HG03196 (cell line): ENCODE data around the gene CD59.
A peak's percentile ranks its signal among the peaks of the same experiment; 100 is the strongest.
"Not testable (repeated sequence)": the region's sequence is repeated elsewhere in the genome, so short reads cannot be mapped to it uniquely, and the experiment has no call there.

Experiments used
- ATAC-seq: cut with Tn5 transposase; IDR thresholded peaks from one replicate; pipeline ENCODE4 v1.9.1; 2021; ENCODE audit not compliant: unreplicated experiment

CD59 gene

DNA sequence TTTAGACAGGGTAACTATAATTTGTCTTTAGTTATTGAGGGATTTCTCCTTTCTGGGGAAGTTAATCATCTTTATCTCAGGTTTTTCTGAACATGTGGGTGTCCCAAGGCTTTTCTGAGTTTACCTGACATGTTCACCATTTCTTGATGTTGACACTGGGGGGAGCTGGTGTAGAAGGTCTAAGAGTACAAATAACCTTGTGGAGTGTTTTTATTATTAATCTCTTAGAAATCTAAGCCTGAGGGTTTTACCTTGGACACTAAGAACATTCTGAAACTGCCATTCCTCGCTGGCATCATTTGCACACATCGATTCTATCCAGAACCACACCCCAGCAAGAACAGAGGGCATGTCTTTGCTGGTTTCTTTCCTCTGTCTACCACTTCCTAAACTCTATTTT is 20.0 kb downstream of the CD59 start:
- no peak for ATAC-seq

DNA sequence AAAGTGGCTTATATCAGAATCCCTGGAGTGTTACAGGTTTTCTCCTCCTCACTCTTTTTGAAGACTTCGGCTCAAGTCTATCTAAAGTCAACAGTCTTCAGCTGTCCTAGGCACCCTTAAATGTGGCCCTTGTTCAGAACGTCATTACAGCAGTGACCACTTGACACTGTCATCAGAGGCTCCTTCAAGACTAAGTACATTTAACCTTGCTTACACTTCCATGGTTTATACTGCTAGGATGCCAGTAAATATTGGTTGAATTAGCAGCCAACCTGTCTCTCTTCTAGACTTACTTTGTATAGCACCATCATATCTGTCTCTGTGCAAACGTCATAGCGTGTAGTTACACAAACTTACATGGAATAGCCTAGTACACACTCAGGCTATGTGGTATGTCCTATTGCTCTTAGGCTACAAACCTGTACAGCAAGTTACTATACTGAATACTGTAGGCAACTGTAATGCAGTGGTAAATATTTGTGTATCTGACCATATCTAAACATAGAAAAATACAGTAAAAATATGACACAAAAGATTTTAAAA is 22.3 kb downstream of the CD59 start:
- ATAC-seq = no peak

DNA sequence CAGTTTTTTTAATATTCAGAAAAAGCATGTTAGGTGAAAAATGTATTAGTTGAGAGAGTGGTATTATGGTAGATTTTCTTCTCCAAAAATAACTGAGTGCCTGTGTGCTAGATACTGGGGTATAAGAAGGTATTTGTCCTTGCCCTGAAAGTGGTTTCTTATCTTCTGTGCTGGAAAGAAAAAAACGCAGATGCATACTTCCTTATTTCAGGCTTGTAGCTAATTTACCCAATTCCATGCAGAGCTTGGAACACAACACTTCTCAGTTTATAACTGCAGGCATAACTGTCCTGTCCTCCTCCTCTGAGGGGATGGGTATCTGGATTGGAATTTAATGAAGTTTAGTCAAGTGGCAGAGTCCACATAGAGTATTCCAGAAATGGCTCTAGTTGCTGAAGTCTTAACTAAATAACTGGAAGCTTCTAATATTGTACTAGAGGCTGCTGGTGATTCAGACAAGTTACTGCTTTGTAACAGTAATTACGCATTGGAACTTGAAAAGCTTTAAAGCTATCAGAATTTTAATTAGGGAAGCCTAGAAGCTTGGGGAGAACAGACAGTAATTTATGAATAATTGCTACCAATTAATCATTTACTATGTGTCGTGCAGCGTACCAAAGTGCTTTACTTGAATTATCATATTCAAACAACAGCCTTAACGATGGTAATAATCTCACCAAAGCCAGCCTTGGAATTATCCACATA is 22.9 kb downstream of the CD59 start:
- no peak for ATAC-seq

DNA sequence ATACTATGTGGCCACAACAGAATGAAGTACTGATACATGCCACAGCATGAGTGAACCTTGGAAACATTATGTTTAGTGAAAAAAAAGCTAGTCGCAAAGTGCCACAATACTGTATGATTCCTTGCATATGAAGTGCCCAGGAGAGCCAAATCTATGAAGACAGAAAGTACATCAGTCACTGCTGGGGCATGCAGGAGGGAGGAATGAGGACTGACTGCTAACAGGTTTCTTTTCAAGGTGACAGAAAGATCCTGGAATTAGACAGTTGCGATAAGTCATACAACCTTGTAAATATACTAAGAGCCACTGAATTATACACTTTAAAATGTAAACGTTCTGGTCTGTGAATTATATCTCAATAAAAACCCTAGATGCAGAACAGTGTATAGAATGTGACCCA is 23.8 kb downstream of the CD59 start:
- no peak for ATAC-seq

DNA sequence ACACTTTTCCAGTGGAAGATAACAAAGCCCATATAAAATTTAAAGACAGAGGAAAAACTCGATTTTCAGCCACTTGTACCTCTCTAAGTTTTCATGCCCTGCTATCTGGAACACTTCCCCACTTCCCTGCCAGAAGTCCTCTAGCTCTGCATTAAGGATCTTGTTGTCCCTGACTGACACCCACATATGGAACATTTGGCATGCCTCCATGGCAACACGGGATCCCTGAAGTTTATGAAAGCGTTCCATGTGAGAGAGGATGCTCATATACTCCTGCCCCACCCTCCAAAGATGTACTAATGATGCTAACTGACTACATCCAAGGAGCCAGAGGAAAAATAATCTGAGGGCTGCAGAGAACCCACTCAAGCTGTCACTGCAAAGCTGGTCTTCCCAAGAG is 26.8 kb downstream of the CD59 start:
- no peak for ATAC-seq

DNA sequence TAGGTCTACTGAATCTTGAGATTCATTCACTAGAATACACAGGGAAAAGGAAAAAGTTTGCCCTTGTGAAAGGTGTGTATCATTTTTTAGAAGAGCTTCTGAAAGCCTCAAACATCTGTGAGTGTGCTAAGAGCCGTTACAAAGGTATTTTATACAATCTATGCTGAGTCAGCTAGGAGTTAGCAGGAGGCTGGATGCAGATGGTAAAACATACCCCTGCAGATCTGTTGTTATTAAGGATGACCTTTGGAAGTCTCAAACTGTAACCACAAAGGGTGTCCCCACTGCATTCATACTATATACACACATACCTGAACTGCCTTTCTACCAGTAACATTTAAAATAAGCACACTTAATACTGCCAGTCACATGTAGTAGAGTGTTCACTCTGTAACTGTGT is 27.2 kb downstream of the CD59 start:
- no peak for ATAC-seq

DNA sequence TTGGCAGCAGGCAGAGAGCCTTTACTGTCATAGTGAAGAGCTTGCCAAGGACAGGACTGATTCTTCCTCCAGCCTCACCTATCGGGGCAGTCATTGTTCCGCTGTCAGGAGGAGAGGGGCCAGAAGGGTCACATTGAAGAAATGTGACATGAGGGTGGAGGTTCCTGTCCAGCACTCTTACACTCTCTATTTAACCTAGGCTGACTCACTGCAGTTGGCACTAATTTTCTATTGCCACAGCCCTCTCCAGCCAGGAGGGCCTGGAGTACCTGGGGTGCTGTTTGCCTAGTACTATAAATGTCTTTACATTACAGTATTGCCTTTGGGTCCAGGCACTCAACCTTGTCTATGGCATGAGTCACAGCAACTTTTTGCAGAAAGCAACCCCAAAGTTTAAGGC is 28.4 kb downstream of the CD59 start:
- not testable (repeated sequence) for ATAC-seq

DNA sequence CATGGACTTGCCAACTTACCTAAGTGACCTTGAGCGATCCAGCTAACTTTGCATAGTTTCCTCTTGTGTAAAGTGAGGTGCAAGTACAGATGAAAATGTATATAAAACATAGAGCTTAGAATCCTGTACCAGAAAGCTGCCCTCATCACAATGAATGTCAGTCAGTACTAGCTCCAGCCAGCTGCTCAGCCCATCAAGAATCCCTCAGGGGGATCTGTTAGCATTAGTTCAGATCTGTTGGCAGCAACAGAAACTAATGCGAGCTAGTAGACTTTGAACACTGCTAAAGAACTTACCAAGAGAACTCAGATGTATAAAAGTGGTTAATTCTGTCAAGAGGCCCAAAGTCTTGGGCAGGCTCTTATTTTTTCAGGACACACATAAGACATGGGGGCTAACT is 29.3 kb downstream of the CD59 start:
- no peak for ATAC-seq

DNA sequence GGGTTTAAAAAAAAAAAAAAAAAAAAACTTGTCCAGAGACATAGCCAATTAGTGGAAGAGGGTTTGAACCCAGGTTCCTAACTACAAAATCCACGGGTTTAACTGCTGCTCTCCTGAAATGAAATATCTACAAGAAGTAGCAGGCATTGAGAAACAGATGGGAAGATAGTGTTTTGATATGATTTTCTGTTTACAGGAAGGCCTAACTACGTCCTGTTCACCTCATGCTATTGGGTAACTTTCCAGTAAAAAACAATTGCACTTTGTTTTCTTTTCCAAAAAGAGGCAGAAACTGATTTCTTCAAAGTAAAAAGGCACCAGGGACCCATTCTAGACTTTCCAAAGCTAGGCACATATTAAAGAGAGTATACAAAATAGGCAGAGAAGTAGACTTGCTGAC is 29.7 kb downstream of the CD59 start:
- no peak for ATAC-seq

DNA sequence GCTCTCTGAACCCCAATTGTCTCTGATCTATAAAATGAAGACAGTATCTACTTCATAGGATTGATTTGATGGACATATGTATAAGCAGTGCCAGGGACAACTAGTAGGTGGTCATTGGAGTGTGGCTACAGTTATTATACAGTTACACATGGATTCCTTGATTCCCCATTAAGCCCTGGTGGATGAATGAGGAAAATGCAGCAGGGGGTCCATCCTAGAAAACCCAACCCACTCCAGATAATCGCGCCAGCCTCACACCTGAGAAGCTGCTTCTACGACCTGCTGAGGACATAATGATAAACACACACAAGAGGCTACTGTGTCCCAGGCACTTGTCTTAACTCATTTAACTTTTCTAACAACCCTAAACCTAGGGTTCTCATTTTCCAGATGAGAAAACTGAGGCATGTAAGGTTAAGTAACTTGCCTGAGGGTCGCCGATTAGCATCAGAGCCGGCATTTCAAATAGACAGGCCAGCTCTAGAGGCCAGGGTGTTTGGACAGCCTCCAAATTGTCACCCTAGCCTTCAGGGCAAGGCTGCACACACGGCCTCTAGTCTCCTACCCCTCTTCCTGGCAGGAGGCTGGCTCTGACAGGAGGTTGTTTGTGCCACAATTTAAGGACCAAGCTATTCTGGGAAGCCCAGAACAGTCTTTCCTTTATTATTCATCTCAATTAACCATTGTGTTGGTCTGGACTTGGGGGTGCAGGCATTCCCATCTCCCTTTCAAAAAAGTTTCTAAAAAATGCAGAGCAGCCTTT is 31.8 kb downstream of the CD59 start:
- no peak for ATAC-seq

DNA sequence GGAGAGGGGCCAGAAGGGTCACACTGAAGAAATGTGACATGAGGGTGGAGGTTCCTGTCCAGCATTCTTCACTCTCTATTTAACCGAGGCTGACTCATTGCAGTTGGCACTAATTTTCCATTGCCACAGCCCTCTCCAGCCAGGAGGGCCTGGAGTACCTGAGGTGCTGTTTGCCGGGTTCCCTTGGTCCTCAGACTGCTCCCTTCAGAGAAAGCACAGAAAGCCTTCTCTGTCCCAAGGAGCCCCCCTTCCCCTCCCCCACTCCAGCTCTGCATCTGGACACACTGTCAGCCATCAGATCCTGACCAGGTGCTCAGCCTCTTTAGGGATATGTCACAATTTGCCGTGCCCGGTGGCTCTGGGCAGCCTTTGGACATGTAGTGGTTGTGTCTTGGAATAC is 32.4 kb downstream of the CD59 start:
- ATAC-seq = no peak

DNA sequence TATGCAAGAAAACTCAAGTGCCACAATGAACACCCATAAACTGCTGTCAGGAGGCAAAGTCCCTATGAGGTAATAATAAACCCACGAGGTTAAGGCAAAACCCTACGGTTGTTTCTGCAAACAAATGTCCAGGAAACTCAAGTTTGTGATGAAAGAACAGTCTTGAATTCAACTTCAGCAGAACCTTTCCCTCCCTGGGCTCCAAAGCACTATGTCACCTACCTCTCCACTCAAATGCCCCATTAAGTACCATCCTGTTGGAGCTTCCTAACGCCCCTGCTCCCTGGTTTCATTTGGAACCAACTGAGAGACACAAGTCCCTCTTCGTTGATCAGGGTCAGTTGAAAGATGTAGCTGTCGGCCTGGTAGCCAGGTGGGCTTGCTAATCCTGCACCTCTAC is 33.0 kb downstream of the CD59 start:
- no peak for ATAC-seq

DNA sequence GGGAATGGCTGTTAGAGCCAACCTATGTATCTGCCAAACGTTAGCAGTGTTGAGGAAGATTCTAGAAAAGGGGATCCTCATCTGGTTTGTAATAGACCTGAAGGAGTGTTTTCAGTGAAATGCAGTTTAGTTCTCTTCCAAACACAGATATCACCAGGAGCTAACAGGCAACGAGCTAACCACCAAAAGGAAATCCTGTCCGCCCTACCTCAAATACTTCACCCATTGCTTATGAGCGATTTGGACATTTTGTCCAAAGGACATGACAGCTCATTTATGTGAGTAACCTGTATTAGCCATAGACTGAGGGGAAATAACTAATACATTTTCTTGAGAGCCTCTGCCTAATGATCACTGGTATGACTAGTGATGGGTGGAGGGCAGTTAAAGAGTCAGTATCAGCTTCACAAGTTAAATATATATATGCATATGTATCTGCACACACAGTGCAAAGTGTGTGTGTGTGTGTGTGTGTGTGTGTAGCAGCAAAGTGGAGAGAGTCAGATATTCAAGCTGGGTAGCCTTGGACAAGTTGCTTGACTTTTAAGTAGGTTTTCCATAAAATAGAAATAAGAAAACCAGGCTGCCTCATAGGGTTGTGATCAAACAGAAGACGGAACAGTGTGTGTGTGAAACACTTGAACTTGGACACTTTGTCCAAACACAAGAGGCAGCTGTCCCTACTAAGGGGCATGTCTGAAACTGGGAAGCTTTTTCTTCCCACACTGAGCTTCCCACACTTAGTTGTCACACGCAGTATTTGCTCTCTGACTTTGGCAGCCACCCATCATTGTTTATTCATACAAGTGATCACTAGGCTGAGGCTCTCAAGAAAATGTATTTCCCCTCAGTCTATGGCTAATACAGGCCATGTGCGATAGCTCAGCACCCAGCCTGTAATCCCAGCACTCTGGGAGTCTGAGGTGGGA is 34.7 kb downstream of the CD59 start:
- peak; percentile 5 for ATAC-seq

DNA sequence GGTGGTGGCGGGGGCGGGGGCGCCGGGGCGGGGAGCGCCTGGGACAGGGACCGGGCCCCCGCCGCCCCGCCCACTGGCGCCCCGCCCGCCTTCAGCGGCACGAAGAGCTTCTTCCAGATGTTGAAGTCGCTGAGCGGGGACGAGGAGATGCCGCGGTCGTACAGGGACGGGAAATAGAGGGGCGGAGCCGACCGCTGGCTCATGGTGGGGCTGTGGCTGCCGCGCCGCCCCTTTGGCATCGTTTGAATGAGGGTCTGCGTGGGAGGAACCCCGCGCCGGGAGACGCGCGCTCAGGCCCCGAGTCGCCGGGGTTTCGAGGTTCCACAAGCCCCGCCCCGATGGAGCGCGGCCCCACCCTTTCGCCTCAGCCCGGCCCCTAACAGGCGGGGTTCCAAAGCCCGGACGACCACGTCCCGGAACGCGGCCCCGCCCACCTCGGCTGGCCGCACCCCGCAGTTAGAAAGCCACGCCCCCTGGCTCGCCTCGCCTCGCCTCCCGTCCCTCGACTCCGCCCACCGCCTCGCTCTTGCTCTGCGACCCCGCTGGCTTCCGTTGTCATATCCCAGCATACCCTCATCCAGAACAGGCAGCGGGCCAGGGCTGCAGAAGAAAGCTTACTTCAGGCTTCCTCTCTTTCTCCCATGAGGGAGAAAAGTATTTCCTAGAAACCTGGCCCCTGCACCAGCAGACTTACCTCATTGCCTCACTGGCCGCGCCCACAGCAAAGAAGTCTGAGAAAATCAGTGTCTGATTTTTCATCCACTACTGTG is 35.5 kb downstream of the CD59 start, which contains the start of gene C11orf91:
Gene C11orf91, minus strand, starts transcription at position 325 of the 770 bp plus-strand sequence. Its CDS starts 86 bp downstream, at position 239.
- peak; percentile 88 for ATAC-seq

DNA sequence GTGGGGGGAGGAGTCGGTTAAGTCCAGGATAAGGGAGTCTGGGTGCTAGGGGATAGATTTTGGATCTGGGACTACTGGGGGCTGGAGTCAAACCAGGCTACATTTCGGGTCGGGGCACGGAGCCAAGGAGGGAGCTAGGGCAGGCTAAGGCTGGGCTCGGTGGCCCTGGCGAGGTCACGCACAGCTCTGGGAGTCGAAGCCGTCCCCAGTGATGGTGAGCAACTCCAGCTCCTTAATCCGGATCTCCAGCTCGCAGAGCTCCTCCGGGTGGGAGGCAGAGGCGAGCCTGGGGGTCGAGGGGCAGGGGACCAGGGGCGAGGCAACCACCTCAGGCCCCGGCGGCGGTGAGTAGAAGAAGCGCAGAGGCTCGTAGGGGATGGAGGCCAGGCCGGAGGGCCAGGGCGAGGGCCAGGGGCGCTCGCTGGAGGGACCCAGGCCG is 36.1 kb downstream of the CD59 start:
- ATAC-seq = no peak

DNA sequence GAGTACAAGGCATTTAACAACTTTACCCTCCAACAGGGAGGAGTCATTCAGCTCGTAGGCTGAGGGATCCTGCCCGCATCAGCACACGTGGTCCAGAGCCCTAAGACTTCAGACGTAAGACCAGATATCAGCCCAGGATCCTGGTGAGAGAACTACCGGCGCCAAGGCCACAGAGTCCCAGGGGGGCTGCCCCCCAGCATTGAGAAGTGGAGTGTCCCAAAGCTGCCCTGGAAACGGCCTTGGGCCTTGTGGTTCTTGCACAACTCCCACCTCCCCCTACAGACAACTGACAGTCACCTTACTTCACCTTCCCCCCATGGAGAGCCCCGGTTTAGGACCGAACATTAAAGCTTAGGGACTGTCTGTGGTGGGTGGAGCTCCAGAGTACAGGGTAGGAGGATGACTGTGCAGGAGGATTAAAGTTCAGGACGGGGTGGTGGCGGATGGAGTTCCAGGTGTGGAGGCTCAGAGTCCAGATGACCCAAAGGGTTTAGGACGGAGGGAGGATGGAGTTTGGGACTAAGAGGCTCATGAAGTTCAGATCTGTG is 36.6 kb downstream of the CD59 start:
- ATAC-seq = no peak

DNA sequence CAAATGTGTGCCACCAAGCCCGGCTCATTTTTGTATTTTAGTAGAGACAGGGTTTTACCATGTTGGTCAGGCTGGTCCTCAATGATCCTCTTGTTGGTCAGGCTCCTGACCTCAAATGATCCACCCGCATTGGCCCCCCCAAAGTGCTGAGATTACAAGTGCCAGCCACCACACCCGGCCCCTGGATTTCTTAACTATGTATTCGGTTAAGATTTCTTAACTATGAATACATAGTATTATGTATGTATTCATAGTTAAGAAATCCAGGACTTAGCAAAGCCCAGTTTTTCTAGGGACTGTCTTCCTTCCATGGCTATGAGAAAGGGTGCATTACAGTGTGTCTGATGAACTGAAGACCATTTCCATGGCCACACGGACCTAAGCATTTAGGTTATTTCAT is 37.3 kb downstream of the CD59 start:
- no peak for ATAC-seq

DNA sequence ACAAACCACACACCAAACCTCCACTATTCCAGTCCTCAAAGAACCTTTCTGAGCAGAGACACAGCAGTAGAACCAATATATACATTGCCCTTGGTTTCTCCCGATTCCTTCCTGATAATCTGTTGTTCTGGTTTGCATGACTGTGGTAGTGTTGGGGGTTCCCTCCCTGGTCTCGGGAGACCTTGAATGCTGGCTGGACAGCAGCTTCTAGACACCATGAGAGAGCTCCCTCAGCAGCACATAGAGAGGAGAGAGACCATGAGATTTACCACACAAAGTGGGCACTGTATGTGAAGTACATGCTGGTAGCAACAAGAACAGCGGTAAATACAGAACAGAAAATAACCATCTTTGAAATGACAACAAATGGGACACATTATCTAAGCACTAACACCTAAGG is 38.2 kb downstream of the CD59 start:
- no peak for ATAC-seq

DNA sequence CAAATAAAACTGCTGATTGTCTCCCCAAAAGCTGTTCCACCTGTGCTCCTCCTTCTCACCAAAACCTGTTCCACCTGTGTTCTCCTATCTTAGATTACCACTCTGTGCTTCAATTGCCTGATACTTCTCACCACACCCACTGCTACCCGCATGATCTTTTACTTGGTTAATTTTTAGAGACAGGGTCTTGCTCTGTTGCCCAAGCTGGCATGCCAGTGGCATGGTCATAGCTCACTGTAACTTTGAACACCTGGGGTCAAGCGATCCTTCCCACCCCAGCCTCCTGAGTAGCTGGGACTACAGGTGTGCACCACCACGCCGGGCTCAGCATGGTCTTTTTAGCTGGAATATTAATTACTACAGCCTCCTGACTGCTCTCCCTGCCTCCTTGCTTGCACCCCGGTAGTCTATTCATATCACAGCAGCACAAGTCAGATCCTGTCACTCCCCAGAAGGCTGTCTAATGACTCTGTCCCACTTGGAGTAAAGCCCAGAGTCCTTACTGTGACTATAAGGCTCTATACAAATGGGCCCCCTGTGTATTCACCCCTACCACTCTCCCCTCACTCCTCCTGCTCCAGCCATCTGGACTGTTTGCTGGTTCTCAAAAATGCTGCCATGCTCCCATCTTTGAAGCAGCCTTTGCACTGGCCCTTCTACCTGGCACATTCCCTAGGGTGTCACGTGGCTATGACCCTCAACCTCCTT is 39.1 kb downstream of the CD59 start:
- ATAC-seq = no peak

DNA sequence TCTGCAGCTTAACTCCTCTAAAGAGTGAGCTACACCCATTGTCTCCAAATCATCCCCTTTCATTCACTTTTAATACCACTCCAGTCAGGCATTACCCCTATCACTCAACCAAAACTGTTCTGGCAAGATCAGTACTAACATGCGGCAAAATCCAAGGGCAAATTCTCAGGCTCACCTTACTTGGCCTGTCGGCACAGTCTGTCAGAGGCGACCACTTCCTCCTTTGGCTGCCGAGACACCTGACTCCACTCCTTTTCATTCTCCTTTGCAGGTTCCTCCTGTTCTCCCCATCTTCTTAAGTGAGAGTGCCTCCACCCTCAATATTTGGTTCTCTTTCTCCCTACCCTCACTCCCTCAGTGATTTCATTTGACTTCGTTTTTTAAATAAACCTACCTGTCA is 39.8 kb downstream of the CD59 start:
- ATAC-seq = no peak
